Prostate gland (tissue), 2 donors: Measurements from ENCODE around the gene FHL5.

Experiments
- POLR2A ChIP-seq: fragments of 450-650 bp; IDR thresholded peaks from one replicate; pipeline ENCODE4 v1.6.1; 2016; ENCODE audit warnings: antibody characterized with exemption, mild to moderate bottlenecking
- TF ChIP-seq, protein P1 (sequence below), 4 experiments: fragments of 200-600 bp in 2 of 4; fragments of 450-650 bp in 2 of 4; sonication (generic) in 2 of 4; IDR thresholded peaks; 1 replicate in 3 of 4; 2 replicates in 1 of 4; pipeline ENCODE4 v1.5.1; 2016 to 2019; ENCODE audit warnings: antibody characterized with exemption in 4 of 4, mild to moderate bottlenecking in 2 of 4, moderate library complexity in 2 of 4

- TF ChIP-seq, protein P1, sequence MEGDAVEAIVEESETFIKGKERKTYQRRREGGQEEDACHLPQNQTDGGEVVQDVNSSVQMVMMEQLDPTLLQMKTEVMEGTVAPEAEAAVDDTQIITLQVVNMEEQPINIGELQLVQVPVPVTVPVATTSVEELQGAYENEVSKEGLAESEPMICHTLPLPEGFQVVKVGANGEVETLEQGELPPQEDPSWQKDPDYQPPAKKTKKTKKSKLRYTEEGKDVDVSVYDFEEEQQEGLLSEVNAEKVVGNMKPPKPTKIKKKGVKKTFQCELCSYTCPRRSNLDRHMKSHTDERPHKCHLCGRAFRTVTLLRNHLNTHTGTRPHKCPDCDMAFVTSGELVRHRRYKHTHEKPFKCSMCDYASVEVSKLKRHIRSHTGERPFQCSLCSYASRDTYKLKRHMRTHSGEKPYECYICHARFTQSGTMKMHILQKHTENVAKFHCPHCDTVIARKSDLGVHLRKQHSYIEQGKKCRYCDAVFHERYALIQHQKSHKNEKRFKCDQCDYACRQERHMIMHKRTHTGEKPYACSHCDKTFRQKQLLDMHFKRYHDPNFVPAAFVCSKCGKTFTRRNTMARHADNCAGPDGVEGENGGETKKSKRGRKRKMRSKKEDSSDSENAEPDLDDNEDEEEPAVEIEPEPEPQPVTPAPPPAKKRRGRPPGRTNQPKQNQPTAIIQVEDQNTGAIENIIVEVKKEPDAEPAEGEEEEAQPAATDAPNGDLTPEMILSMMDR (IDR thresholded peaks at IDR 0.05), result peak in 3 of 4 experiments; percentile 15 to 39 (median 29)
- TF ChIP-seq POLR2A, result peak; percentile 91
Measured at GRCh38 chr6:96521644-96522464, 41.1 kb upstream of the FHL5 start, which contains the start of gene UFL1.
